HEK293 (cell line): ENCODE measurements around the gene VOPP1.

Source experiments
- CTCF ChIA-PET: fragments of 350-600 bp; formaldehyde crosslinking; extraction: SDS; loops from one replicate; lab custom pipeline; 2021; ENCODE audit warnings: antibody characterized with exemption; lab: Yijun Ruan, JAX
- POLR2A ChIA-PET: fragments of 300-600 bp; formaldehyde crosslinking; extraction: SDS; loops from one replicate; lab custom pipeline; 2020; ENCODE audit warnings: antibody characterized with exemption, inconsistent platforms; lab: Yijun Ruan, JAX
- H3K27ac ChIP-seq: fragments of 200-500 bp; sonication (Bioruptor generic); 2 replicates; pipeline ENCODE4 v1.5.1; 2014; ENCODE audit warnings: low read depth, low read length, control low read depth, inconsistent platforms; ENCODE audit errors: extremely low read depth
- H3K36me3 ChIP-seq, 2 experiments: fragments of 200-500 bp in 1 of 2; sonication (Bioruptor generic) in 1 of 2; 1 replicate in 1 of 2; 2 replicates in 1 of 2; pipeline ENCODE4 v1.5.1; 2014 to 2017; ENCODE audit warnings: inconsistent platforms in 2 of 2, low read length in 2 of 2; ENCODE audit not compliant: control insufficient read depth in 2 of 2, insufficient read depth in 1 of 2
- H3K4me1 ChIP-seq: fragments of 200-500 bp; sonication (Bioruptor generic); 2 replicates; pipeline ENCODE4 v1.5.1; 2014; ENCODE audit warnings: mild to moderate bottlenecking, low read length, inconsistent platforms; ENCODE audit not compliant: control insufficient read depth, insufficient read depth
- H3K4me3 ChIP-seq: 2 replicates; pipeline ENCODE4 v1.5.1; 2011; ENCODE audit warnings: low read depth, mild to moderate bottlenecking, control low read depth, low read length, moderate library complexity
- H3K9me3 ChIP-seq: fragments of 200-500 bp; sonication (Bioruptor generic); 2 replicates; pipeline ENCODE4 v1.5.1; 2014; ENCODE audit warnings: low read depth, low read length, inconsistent platforms; ENCODE audit not compliant: control insufficient read depth, insufficient read depth
- ATF2 ChIP-seq: fragments of 450-650 bp; formaldehyde crosslinking; IDR thresholded peaks from 2 replicates; pipeline ENCODE4 v1.5.1; 2016; ENCODE audit warnings: missing biosample characterization, missing genetic modification characterization, low read depth
- HOXA7 ChIP-seq: sonication (generic); formaldehyde crosslinking; IDR thresholded peaks from 2 replicates; pipeline ENCODE4 v1.8.1; 2022; ENCODE audit warnings: missing genetic modification reagents, borderline replicate concordance
- HOXD13 ChIP-seq: sonication (generic); formaldehyde crosslinking; IDR thresholded peaks from 2 replicates; pipeline ENCODE4 v1.8.0; 2022; ENCODE audit warnings: missing genetic modification reagents, borderline replicate concordance
- KLF1 ChIP-seq: fragments of 450-650 bp; formaldehyde crosslinking; IDR thresholded peaks from 2 replicates; pipeline ENCODE4 v1.5.1; 2016; ENCODE audit warnings: missing biosample characterization, missing genetic modification characterization
- KLF7 ChIP-seq: fragments of 450-650 bp; formaldehyde crosslinking; IDR thresholded peaks from 2 replicates; pipeline ENCODE4 v1.5.1; 2016; ENCODE audit warnings: missing biosample characterization, missing genetic modification characterization, borderline replicate concordance
- KLF8 ChIP-seq: fragments of 450-650 bp; formaldehyde crosslinking; IDR thresholded peaks from 2 replicates; pipeline ENCODE4 v1.5.1; 2016; ENCODE audit warnings: missing biosample characterization, missing genetic modification characterization
- SCRT2 ChIP-seq: fragments of 450-650 bp; formaldehyde crosslinking; IDR thresholded peaks from 2 replicates; pipeline ENCODE4 v1.5.1; 2016; ENCODE audit warnings: missing biosample characterization, missing genetic modification characterization
- YY1 ChIP-seq: fragments of 450-650 bp; formaldehyde crosslinking; IDR thresholded peaks from 2 replicates; pipeline ENCODE4 v1.5.1; 2018; ENCODE audit warnings: missing biosample characterization, missing genetic modification characterization
- ZBTB44 ChIP-seq: fragments of 450-650 bp; IDR thresholded peaks from 2 replicates; pipeline ENCODE4 v1.5.1; 2018; ENCODE audit warnings: missing biosample characterization, mild to moderate bottlenecking, missing genetic modification characterization
- ZNF18 ChIP-seq: fragments of 450-650 bp; formaldehyde crosslinking; IDR thresholded peaks from 2 replicates; pipeline ENCODE4 v1.5.1; 2016; ENCODE audit warnings: missing biosample characterization, missing genetic modification characterization
- ZNF2 ChIP-seq: fragments of 450-650 bp; formaldehyde crosslinking; IDR thresholded peaks from 2 replicates; pipeline ENCODE4 v1.5.1; 2016; ENCODE audit warnings: missing biosample characterization, missing genetic modification characterization
- ZNF211 ChIP-seq: fragments of 450-650 bp; formaldehyde crosslinking; IDR thresholded peaks from 2 replicates; pipeline ENCODE4 v1.5.1; 2016; ENCODE audit warnings: low read depth, missing biosample characterization, missing genetic modification characterization
- ZNF221 ChIP-seq: fragments of 450-650 bp; formaldehyde crosslinking; IDR thresholded peaks from 2 replicates; pipeline ENCODE4 v1.5.1; 2017; ENCODE audit warnings: missing biosample characterization, missing genetic modification characterization, borderline replicate concordance
- ZNF324 ChIP-seq: fragments of 450-650 bp; formaldehyde crosslinking; IDR thresholded peaks from 2 replicates; pipeline ENCODE4 v1.5.1; 2016; ENCODE audit warnings: missing biosample characterization, missing genetic modification characterization
- ZNF366 ChIP-seq: fragments of 450-650 bp; formaldehyde crosslinking; conservative IDR thresholded peaks from 2 replicates; pipeline ENCODE4 v1.5.1; 2016; ENCODE audit warnings: missing biosample characterization, missing genetic modification characterization
- ZNF394 ChIP-seq: fragments of 450-650 bp; formaldehyde crosslinking; IDR thresholded peaks from 2 replicates; pipeline ENCODE4 v1.5.1; 2016; ENCODE audit warnings: missing biosample characterization, missing genetic modification characterization, mild to moderate bottlenecking, moderate library complexity, borderline replicate concordance
- ZNF521 ChIP-seq: fragments of 450-650 bp; formaldehyde crosslinking; IDR thresholded peaks from 2 replicates; pipeline ENCODE4 v1.5.1; 2017; ENCODE audit warnings: missing biosample characterization, mild to moderate bottlenecking, missing genetic modification characterization
- ZNF544 ChIP-seq: fragments of 450-650 bp; formaldehyde crosslinking; IDR thresholded peaks from 2 replicates; pipeline ENCODE4 v1.5.0; 2017; ENCODE audit warnings: missing biosample characterization, missing genetic modification characterization
- ZNF670 ChIP-seq: fragments of 450-650 bp; formaldehyde crosslinking; IDR thresholded peaks from 2 replicates; pipeline ENCODE4 v1.5.1; 2016; ENCODE audit warnings: missing biosample characterization, missing genetic modification characterization, low read depth
- TF ChIP-seq, protein P1 (sequence below): fragments of 450-650 bp; formaldehyde crosslinking; IDR thresholded peaks from 2 replicates; pipeline ENCODE4 v1.5.1; 2016; ENCODE audit warnings: missing biosample characterization, missing genetic modification characterization, borderline replicate concordance
- TF ChIP-seq, protein P2 (sequence below): fragments of 450-650 bp; formaldehyde crosslinking; IDR thresholded peaks from 2 replicates; pipeline ENCODE4 v1.5.1; 2016; ENCODE audit warnings: missing biosample characterization, missing genetic modification characterization
- TF ChIP-seq, protein P3 (sequence below): fragments of 450-650 bp; formaldehyde crosslinking; IDR thresholded peaks from 2 replicates; pipeline ENCODE4 v1.5.1; 2017; ENCODE audit warnings: missing biosample characterization, missing genetic modification characterization
- TF ChIP-seq, protein P4 (sequence below): fragments of 450-650 bp; formaldehyde crosslinking; IDR thresholded peaks from 2 replicates; pipeline ENCODE4 v1.5.1; 2017; ENCODE audit warnings: missing biosample characterization, missing genetic modification characterization

Gene VOPP1

DNA sequence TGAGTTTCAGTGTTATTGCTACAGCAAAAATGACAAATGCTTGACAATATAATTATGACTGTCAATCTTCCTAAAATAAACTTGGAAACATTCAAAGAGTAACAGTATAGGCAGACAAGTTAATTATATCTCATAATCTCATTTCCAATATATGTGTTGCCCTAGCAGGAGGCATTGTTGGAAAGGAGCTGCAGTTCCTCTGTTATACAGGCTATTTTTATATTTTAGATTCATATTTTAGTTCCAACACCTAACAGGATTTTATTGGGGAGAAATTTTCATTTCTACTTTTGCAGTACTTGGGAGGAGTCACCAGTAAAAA lies 19.3 kb downstream of the VOPP1 start:
- CTCF ChIA-PET: no interaction called here
- no peak overlapping the region for H3K27ac ChIP-seq
- no peaks in the 10 kb centered on the region for H3K9me3 ChIP-seq
- POLR2A ChIA-PET: no interaction called here
- peaks cover 4% of the 10 kb centered on the region; the same call in 1 of the 2 replicates for H3K4me1 ChIP-seq
- H3K36me3 ChIP-seq: no peaks in the 10 kb centered on the region
- H3K4me3 ChIP-seq: no peak overlapping the region
- no peak for TF ChIP-seq HOXD13
- no peak for TF ChIP-seq ZNF18 (tag by site-specific recombination)
- no peak for TF ChIP-seq KLF1 (tag by site-specific recombination)
- TF ChIP-seq ZNF544 (tag by site-specific recombination): no peak
- no peak for TF ChIP-seq ZBTB44
- TF ChIP-seq ZNF521: no peak
- TF ChIP-seq, protein P1, sequence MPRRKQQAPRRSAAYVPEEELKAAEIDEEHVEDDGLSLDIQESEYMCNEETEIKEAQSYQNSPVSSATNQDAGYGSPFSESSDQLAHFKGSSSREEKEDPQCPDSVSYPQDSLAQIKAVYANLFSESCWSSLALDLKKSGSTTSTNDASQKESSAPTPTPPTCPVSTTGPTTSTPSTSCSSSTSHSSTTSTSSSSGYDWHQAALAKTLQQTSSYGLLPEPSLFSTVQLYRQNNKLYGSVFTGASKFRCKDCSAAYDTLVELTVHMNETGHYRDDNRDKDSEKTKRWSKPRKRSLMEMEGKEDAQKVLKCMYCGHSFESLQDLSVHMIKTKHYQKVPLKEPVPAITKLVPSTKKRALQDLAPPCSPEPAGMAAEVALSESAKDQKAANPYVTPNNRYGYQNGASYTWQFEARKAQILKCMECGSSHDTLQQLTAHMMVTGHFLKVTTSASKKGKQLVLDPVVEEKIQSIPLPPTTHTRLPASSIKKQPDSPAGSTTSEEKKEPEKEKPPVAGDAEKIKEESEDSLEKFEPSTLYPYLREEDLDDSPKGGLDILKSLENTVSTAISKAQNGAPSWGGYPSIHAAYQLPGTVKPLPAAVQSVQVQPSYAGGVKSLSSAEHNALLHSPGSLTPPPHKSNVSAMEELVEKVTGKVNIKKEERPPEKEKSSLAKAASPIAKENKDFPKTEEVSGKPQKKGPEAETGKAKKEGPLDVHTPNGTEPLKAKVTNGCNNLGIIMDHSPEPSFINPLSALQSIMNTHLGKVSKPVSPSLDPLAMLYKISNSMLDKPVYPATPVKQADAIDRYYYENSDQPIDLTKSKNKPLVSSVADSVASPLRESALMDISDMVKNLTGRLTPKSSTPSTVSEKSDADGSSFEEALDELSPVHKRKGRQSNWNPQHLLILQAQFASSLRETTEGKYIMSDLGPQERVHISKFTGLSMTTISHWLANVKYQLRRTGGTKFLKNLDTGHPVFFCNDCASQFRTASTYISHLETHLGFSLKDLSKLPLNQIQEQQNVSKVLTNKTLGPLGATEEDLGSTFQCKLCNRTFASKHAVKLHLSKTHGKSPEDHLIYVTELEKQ (tag by site-specific recombination): no peak
- no peak for TF ChIP-seq ZNF2 (tag by site-specific recombination)
- TF ChIP-seq, protein P2, sequence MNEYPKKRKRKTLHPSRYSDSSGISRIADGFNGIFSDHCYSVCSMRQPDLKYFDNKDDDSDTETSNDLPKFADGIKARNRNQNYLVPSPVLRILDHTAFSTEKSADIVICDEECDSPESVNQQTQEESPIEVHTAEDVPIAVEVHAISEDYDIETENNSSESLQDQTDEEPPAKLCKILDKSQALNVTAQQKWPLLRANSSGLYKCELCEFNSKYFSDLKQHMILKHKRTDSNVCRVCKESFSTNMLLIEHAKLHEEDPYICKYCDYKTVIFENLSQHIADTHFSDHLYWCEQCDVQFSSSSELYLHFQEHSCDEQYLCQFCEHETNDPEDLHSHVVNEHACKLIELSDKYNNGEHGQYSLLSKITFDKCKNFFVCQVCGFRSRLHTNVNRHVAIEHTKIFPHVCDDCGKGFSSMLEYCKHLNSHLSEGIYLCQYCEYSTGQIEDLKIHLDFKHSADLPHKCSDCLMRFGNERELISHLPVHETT (tag by site-specific recombination): no peak
- TF ChIP-seq ZNF670 (tag by site-specific recombination): no peak
- TF ChIP-seq ZNF394 (tag by site-specific recombination): no peak
- TF ChIP-seq KLF8 (tag by site-specific recombination): no peak
- no peak for TF ChIP-seq ZNF221
- no peak for TF ChIP-seq ZNF324 (tag by site-specific recombination)
- TF ChIP-seq YY1 (tag by site-specific recombination): no peak
- no peak for TF ChIP-seq HOXA7 (CRISPR knock-in tag)
- no peak for TF ChIP-seq ZNF211
- TF ChIP-seq KLF7 (tag by site-specific recombination): no peak

- Histone ChIP-seq H3K4me3 (no peak overlapping the region), H3K27ac (0 out of 2 replicates have a peak overlapping the region, but pooled peaks have one; percentile 13), H3K9me3 (no peaks in the 10 kb centered on the region), H3K36me3 (no peaks in the 10 kb centered on the region), H3K4me1 (peaks cover 4% of the 10 kb centered on the region; the same call in 1 of the 2 replicates)
- CTCF ChIA-PET: no interaction called here
- POLR2A ChIA-PET: no interaction called here
- TF ChIP-seq, protein P3, sequence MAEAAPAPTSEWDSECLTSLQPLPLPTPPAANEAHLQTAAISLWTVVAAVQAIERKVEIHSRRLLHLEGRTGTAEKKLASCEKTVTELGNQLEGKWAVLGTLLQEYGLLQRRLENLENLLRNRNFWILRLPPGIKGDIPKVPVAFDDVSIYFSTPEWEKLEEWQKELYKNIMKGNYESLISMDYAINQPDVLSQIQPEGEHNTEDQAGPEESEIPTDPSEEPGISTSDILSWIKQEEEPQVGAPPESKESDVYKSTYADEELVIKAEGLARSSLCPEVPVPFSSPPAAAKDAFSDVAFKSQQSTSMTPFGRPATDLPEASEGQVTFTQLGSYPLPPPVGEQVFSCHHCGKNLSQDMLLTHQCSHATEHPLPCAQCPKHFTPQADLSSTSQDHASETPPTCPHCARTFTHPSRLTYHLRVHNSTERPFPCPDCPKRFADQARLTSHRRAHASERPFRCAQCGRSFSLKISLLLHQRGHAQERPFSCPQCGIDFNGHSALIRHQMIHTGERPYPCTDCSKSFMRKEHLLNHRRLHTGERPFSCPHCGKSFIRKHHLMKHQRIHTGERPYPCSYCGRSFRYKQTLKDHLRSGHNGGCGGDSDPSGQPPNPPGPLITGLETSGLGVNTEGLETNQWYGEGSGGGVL (tag by site-specific recombination): no peak
- no peak for TF ChIP-seq SCRT2
- no peak for TF ChIP-seq ZNF521
- no peak for TF ChIP-seq ZNF366 (tag by site-specific recombination)
- TF ChIP-seq, protein P4, sequence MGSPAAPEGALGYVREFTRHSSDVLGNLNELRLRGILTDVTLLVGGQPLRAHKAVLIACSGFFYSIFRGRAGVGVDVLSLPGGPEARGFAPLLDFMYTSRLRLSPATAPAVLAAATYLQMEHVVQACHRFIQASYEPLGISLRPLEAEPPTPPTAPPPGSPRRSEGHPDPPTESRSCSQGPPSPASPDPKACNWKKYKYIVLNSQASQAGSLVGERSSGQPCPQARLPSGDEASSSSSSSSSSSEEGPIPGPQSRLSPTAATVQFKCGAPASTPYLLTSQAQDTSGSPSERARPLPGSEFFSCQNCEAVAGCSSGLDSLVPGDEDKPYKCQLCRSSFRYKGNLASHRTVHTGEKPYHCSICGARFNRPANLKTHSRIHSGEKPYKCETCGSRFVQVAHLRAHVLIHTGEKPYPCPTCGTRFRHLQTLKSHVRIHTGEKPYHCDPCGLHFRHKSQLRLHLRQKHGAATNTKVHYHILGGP (tag by site-specific recombination): no peak
- no peak for TF ChIP-seq ATF2 (tag by site-specific recombination)
Observed at GRCh38 chr7:55552320-55553023, 19.8 kb downstream of the VOPP1 start.
